Measurements from ENCODE around the gene MARCHF9. TPM values are rescaled to one million over a fixed set of nuclear protein-coding genes. Genes with fewer than 3 reads are reported as not detected.

Gene MARCHF9
- total RNA-seq, 6 experiments from 2014 or later, result 0.94 to 3.2 (median 1.2) TPM

DNA sequence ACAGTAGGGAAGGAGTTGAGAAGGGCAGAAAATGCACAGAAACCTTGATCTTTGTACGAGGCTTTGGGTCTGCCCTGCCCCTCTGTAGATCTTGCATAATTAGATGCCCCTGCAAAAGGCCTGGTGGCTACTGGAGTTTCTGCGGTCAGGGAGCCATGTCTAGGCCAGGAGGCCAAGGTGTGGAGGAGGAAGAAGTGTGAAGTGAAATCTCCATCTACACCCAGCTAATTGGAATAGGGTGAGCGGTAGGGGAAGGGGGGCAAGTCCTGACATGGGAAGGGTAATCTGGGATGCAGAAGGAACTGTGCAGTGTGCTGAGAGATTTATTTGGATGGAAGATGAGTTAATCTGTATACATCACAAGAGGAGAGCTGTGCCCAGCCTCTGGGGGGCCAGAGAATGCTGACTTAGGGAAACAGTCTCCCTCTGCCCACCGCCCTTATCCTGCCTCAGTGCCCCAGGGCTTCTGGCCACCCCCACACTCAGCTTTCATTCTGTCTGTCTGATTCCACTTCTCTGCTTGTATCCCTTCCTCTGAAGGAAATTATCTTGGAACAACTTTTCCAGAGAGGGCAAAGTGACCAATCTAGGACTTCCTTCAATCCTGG is 6.6 kb downstream of the MARCHF9 start:
- TF ChIP-seq CTCF (IDR thresholded peaks at IDR 0.05), result no peak
- Mint-ChIP-seq H3K36me3 (ENCODE audit: low read depth) (peaks cover under 1% of the 10 kb centered on the region; the same call in 1 of the 2 replicates), H3K27ac (no peak overlapping the region), H3K27me3 (ENCODE audit: insufficient read depth) (peaks cover 18% of the 10 kb centered on the region), H3K4me1 (ENCODE audit: low read depth) (peaks cover 14% of the 10 kb centered on the region), H3K4me3 (no peak overlapping the region), H3K9me3 (no peaks in the 10 kb centered on the region)
- DNase-seq, result no peak

GRCh38 chr12:57762463-57762862 is 7.6 kb downstream of the MARCHF9 start:
- Mint-ChIP-seq H3K36me3 (ENCODE audit: low read depth) (no peaks in the 10 kb centered on the region), H3K27me3 (ENCODE audit: insufficient read depth) (peaks cover 8% of the 10 kb centered on the region)

GRCh38 chr12:57763881-57764661 is 9.2 kb downstream of the MARCHF9 start:
- no peak overlapping the region for H3K27ac Mint-ChIP-seq
- H3K36me3 Mint-ChIP-seq (ENCODE audit: low read depth), result peaks cover 5% of the 10 kb centered on the region
- H3K4me3 Mint-ChIP-seq, result peak overlapping the region; percentile 80
- no peaks in the 10 kb centered on the region for H3K9me3 Mint-ChIP-seq
- H3K4me1 Mint-ChIP-seq (ENCODE audit: low read depth), result peaks cover 24% of the 10 kb centered on the region
- no peak for DNase-seq
- H3K27me3 Mint-ChIP-seq (ENCODE audit: insufficient read depth), result peaks cover 4% of the 10 kb centered on the region; the same call in 1 of the 2 replicates
- no peak for TF ChIP-seq CTCF (IDR thresholded peaks at IDR 0.05)

More at GRCh38 chr12:57762463-57762862, 7.6 kb downstream of the MARCHF9 start:
- no peak overlapping the region for H3K27ac Mint-ChIP-seq
- no peaks in the 10 kb centered on the region for H3K9me3 Mint-ChIP-seq
- peaks cover 24% of the 10 kb centered on the region for H3K4me1 Mint-ChIP-seq (ENCODE audit: low read depth)
- no peak for TF ChIP-seq CTCF (IDR thresholded peaks at IDR 0.05)
- no peak for DNase-seq
- no peak overlapping the region for H3K4me3 Mint-ChIP-seq

GRCh38 chr12:57764662-57765002 is 9.7 kb downstream of the MARCHF9 start:
- peak overlapping the region; percentile 80 for H3K4me3 Mint-ChIP-seq

More at GRCh38 chr12:57764662-57765002, 9.7 kb downstream of the MARCHF9 start:
- H3K36me3 Mint-ChIP-seq (ENCODE audit: low read depth), result peaks cover 8% of the 10 kb centered on the region
- H3K4me1 Mint-ChIP-seq (ENCODE audit: low read depth), result peaks cover 24% of the 10 kb centered on the region
- peaks cover 4% of the 10 kb centered on the region; the same call in 1 of the 2 replicates for H3K27me3 Mint-ChIP-seq (ENCODE audit: insufficient read depth)
- no peak overlapping the region for H3K27ac Mint-ChIP-seq
- TF ChIP-seq CTCF (IDR thresholded peaks at IDR 0.05), result no peak
- no peaks in the 10 kb centered on the region for H3K9me3 Mint-ChIP-seq
- no peak for DNase-seq
